Breast epithelium (tissue), 3 donors: ENCODE results near the gene CCDC112.

Experiments used
- CTCF ChIP-seq, 3 donors: fragments of 450-650 bp; IDR thresholded peaks; one replicate each; pipeline ENCODE4 v1.5.1; 2016 to 2017; ENCODE audit warnings: antibody characterized with exemption in 3 of 3, mild to moderate bottlenecking in 3 of 3, moderate library complexity in 3 of 3
- POLR2A ChIP-seq: fragments of 450-650 bp; IDR thresholded peaks from one replicate; pipeline ENCODE4 v1.6.1; 2016; ENCODE audit warnings: antibody characterized with exemption, mild to moderate bottlenecking, moderate library complexity
- POLR2AphosphoS5 ChIP-seq, 3 donors: sonication (generic); formaldehyde crosslinking; IDR thresholded peaks; one replicate each; pipeline ENCODE4 v1.6.1; 2017; ENCODE audit warnings: antibody characterized with exemption in 3 of 3

GRCh38 chr5:115243412-115243811 is 53.0 kb downstream of the CCDC112 start:
- TF ChIP-seq POLR2AphosphoS5 (IDR thresholded peaks at IDR 0.05) (no peak), CTCF (IDR thresholded peaks at IDR 0.05) (no peak), POLR2A (no peak)
